ENCODE measurements around the gene ZNF70. TPM values are rescaled to one million over a fixed set of nuclear protein-coding genes. Genes with fewer than 3 reads are reported as not detected.

Gene ZNF70
- total RNA-seq, 2 donors from 2014 or later: 2.8 to 3.5 TPM

DNA sequence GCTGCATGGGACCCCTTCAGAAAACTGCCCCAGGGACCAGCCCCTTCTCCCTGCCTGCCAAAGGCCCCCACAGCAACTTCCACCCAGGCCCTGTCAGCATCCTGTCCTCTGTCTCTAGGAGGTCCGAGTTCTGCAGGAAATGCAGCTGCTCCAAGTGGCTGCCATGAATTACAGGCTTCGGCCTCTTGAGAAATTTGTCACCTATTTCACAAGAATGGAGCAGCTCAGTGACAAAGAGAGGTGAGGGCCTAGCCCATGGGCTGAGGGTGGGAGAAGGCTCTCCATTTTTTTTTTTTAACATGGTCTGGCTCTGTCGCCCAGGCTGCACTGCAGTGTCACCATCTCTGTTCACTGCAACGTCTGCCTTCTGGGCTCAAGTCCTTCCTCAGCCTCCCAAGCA is 52.8 kb downstream of the ZNF70 start:
- no peak overlapping the region for H3K27ac ChIP-seq
- H3K4me3 ChIP-seq: no peak overlapping the region
- no peaks in the 10 kb centered on the region for H3K27me3 ChIP-seq
- no peaks in the 10 kb centered on the region for H3K4me1 ChIP-seq
- DNase-seq: no peak
- intact Hi-C loops (cut with DNase I): loop anchor here (10.0 kb wide), 1 partner anchor 63 kb away; the partner anchor contains the start of gene DRICH1
- H3K9me3 ChIP-seq: no peaks in the 10 kb centered on the region
- no peaks in the 10 kb centered on the region for H3K36me3 ChIP-seq
- TF ChIP-seq, protein P1, sequence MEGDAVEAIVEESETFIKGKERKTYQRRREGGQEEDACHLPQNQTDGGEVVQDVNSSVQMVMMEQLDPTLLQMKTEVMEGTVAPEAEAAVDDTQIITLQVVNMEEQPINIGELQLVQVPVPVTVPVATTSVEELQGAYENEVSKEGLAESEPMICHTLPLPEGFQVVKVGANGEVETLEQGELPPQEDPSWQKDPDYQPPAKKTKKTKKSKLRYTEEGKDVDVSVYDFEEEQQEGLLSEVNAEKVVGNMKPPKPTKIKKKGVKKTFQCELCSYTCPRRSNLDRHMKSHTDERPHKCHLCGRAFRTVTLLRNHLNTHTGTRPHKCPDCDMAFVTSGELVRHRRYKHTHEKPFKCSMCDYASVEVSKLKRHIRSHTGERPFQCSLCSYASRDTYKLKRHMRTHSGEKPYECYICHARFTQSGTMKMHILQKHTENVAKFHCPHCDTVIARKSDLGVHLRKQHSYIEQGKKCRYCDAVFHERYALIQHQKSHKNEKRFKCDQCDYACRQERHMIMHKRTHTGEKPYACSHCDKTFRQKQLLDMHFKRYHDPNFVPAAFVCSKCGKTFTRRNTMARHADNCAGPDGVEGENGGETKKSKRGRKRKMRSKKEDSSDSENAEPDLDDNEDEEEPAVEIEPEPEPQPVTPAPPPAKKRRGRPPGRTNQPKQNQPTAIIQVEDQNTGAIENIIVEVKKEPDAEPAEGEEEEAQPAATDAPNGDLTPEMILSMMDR (IDR thresholded peaks at IDR 0.05): no peak
- H3K9ac ChIP-seq (ENCODE audit: low read depth in 2 of 2, low read length in 2 of 2): no peak overlapping the region

DNA sequence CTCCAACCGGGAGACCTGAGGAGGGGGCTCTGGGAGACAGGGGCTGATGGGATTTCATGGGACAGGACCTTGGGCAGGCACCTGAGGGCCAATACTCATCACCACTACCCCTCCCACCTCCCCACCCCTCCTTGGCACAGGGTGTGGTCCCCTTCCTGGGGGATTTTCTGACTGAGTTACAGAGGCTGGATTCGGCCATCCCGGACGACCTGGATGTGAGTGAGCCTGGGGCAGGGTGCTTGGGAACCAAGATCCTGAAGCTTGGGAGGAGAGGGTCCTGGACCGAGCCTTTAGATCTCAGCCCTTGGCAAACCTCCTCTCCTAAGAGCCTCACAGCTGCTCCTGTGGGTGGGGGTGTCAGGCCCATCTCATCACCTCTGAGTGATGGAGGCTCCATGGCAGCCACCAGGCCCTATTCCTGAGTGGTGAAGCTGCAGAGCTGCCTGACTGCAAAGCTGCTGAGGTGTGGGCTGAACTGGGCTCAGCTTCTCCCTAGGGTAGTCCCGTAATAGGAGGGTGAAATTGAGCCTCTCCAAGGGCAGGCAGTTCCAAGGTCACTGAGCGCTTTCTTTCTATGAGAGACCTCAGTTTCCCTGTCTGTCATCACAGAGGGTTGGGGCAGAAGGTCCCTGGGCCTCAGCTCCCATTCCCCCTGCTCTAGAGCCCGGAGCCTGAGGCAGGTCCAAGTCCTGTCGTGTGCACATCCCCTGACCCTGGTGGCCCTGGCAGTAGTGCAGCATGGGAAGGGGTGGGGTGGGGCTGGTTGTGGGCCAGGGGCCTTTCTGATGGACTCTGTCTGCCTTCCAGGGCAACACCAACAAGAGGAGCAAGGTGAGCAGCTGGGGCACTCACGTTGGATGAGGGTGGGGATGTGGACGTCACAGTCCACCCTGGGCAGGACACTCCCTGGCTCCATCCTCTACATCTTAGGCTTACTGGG is 53.6 kb downstream of the ZNF70 start:
- Histone ChIP-seq H3K36me3 (no peaks in the 10 kb centered on the region), H3K4me3 (no peak overlapping the region), H3K9ac (ENCODE audit: low read depth in 2 of 2, low read length in 2 of 2) (no peak overlapping the region), H3K27ac (no peak overlapping the region), H3K9me3 (no peaks in the 10 kb centered on the region), H3K4me1 (no peaks in the 10 kb centered on the region), H3K27me3 (no peaks in the 10 kb centered on the region)
- TF ChIP-seq, protein P1 (IDR thresholded peaks at IDR 0.05): no peak
- DNase-seq: no peak
- intact Hi-C loops (cut with DNase I): loop anchor here (10.0 kb wide), 1 partner anchor 62 kb away; the partner anchor contains the start of gene DRICH1

DNA sequence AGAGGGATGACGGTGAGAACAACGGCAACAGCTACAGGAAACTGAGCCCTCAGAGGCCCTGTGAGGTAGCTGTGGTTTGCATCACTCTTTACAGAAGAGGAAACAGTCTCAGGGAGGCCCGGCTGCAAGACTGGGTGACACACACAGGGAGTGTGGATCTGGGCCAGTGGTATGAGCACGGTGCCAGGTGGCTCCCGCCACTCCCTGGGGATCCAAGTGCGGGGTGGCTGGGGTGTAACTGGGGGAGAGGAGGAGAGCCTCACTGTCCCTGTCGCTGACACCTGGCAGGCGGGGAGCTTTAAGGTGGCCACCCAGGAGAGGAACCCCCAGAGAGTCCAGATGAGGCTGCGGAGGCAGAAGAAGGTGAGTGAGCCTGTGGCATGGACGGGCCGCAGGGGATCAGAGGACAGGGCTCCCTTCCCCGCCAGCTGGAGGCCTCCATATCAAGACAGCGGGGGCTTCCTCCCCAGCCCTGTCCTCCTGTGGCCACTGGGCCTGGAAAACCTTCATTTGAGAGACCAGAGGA is 54.5 kb downstream of the ZNF70 start:
- intact Hi-C loops (cut with DNase I): loop anchor here (10.0 kb wide), 1 partner anchor 62 kb away; the partner anchor contains the start of gene DRICH1
- no peak for DNase-seq
- H3K27ac ChIP-seq: peak overlapping the region; percentile 8
- H3K4me3 ChIP-seq: no peak overlapping the region
- TF ChIP-seq, protein P1 (IDR thresholded peaks at IDR 0.05): no peak
- no peaks in the 10 kb centered on the region for H3K9me3 ChIP-seq
- peak overlapping the region in 1 of 2 donors; percentile 39 for H3K9ac ChIP-seq (ENCODE audit: low read depth in 2 of 2, low read length in 2 of 2)
- H3K4me1 ChIP-seq: no peaks in the 10 kb centered on the region
- H3K36me3 ChIP-seq: no peaks in the 10 kb centered on the region
- no peaks in the 10 kb centered on the region for H3K27me3 ChIP-seq

DNA sequence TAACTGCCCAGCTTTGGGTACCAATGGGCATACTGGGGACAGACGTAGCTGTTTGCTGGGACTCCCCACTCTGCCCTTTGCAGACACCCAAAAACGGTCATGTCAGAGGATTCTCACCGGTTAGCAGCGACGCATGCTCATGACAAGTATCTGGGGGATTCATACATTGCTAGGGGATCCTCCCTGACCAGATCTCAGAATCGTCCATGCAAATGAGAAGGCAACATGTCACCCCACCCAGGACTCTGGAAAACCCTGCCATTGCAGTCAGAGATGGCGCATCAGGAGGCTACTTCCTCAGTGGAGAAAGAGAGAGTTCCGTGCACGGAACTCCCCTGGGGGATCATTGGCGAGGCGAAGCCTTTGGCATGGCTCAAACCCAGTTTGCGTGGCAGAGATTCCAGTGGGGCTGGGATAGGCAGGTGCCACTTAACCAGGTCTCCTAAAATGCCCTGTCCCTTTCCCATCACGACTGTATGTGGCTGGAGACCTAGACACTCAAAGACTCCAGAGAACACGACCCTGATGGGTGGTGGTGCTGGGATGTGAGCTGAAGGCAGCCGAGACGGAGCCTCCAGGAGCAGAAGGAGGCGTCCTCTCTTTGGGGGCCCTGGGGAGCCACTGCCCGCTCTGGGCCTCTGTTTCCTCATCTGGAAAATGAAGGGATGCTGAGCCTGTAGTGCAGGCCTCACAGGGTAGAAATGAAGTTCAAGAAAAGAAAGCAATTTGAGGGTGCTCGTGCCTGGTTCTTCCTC is 55.2 kb downstream of the ZNF70 start:
- Histone ChIP-seq H3K9ac (ENCODE audit: low read depth in 2 of 2, low read length in 2 of 2) (no peak overlapping the region), H3K27me3 (no peaks in the 10 kb centered on the region), H3K27ac (peak overlapping the region; percentile 24), H3K36me3 (no peaks in the 10 kb centered on the region), H3K4me1 (no peaks in the 10 kb centered on the region), H3K9me3 (no peaks in the 10 kb centered on the region), H3K4me3 (no peak overlapping the region)
- TF ChIP-seq, protein P1 (IDR thresholded peaks at IDR 0.05): no peak
- DNase-seq: no peak
- intact Hi-C loops (cut with DNase I): loop anchor here (10.0 kb wide), 1 partner anchor 61 kb away; the partner anchor contains the start of gene DRICH1

DNA sequence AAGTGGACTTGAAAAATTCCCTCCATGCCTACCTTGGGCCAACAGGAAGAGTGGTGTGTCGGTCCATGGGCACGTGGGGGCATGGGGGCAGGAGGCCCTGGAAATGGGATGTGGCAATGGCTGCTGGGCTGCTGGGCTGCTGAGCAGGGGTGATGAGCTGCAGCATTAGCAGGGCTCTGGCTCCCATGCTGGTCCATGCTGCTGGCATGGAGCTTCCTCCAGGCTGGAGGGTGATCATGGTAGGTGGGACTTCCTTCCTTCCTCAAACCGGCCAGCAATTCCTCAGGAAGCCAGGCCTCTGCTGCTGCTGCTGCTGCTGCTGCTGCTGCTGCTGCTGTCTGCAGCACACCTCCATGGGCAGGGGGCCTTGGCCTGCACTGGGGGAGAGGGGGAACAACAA is 55.8 kb downstream of the ZNF70 start:
- intact Hi-C loops (cut with DNase I): loop anchor here (10.0 kb wide), 1 partner anchor 60 kb away; the partner anchor contains the start of gene DRICH1
- DNase-seq: no peak
- Histone ChIP-seq H3K9ac (ENCODE audit: low read depth in 2 of 2, low read length in 2 of 2) (no peak overlapping the region), H3K36me3 (no peaks in the 10 kb centered on the region), H3K27ac (no peak overlapping the region), H3K4me1 (no peaks in the 10 kb centered on the region), H3K27me3 (no peaks in the 10 kb centered on the region), H3K4me3 (no peak overlapping the region), H3K9me3 (no peaks in the 10 kb centered on the region)
- TF ChIP-seq, protein P1 (IDR thresholded peaks at IDR 0.05): no peak

Measured in colonic mucosa (tissue), 4 donors.